ENCODE data around the gene LTF. TPM values are rescaled to one million over a fixed set of nuclear protein-coding genes. Genes with fewer than 3 reads are reported as not detected.

Gene LTF
- total and polyA plus RNA-seq, 9 of the 15 experiments (the other 6 are each of a cell fraction or from before 2014, with no cell fraction given): 0.07 TPM; not detected in 8

DNA sequence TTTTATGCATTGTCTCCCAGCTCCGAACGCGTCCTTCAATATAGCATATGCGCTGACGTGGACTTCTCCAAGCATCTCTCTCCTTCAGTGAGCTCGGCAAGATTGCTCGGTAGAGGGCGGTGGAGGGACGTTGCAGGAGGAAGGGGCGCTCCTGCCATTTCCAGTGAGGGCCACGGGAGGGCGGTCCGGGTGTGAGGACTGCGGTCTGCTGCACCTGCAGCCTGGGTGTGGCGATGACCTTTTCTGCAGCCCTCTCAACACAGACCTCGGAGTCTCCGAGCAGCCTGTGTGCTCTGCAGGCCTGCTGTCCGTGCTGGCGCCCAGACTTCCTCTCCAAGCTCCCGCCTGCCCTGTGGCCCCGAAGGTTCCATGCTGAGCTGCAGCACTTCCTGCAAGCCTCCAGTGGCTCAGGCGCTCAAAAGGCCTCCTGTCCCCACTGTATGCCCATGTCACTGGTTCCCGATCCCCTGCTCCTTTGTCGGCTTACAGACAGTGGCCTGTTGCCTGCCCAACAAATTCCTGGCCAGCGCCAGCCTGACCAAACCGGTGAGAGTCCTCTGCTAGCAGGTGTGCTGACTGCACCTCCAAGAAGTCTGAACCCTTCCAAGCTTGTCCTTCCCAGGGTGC, 24.1 kb upstream of the LTF start:
- H3K27ac ChIP-seq (ENCODE audit: extremely low read depth, low read depth, low read length): no peak overlapping the region
- H2AFZ ChIP-seq (ENCODE audit: low read depth, low read length): peak overlapping the region; percentile 65
- H3K79me2 ChIP-seq (ENCODE audit: control insufficient read depth, insufficient read depth, low read length): no peaks in the 10 kb centered on the region
- H3K36me3 ChIP-seq (ENCODE audit: control insufficient read depth, insufficient read depth, low read length): no peaks in the 10 kb centered on the region
- ChIA-PET CTCF (ENCODE audit: low intra/inter-chr PET ratio) (interaction anchor here (0.5 to 7.1 kb wide), 15 partner anchors 8 to 406 kb away, joined by 3 to 177 read pairs (median 3); no protein-coding TSS in a partner anchor), POLR2A (interaction anchor here (0.5 to 2.4 kb wide), 15 partner anchors 11 to 292 kb away, joined by 3 to 25 read pairs (median 3); no protein-coding TSS in a partner anchor)
- DNase-seq (ENCODE audit: extremely low read depth in 1 of 4, low spot score in 3 of 4): peak; percentile 96 to 98 (median 96)
- H4K20me1 ChIP-seq (replicated peaks; ENCODE audit: control insufficient read depth, insufficient read depth, low read length): 0 out of 2 replicates have a peak, but pooled peaks cover 3% of the 10 kb centered on the region
- in situ Hi-C loops (cut with MboI): loop anchor here (5.0 kb wide), 1 partner anchor 68 kb away; no protein-coding TSS in a partner anchor
- intact Hi-C loops (cut with micrococcal nuclease): loop anchor here (1.0 to 2.0 kb wide), 4 partner anchors 20 to 142 kb away; no protein-coding TSS in a partner anchor
- no TSS peak for BruUV-seq (replicated peaks)
- 10% methylated on average over 26 of the region's 26 CpGs for WGBS (ENCODE audit: insufficient coverage, low coverage, missing lambda C conversion rate)
- H3K4me2 ChIP-seq (ENCODE audit: insufficient read depth, low read length): peak overlapping the region; percentile 50; the same call in 1 of the 2 replicates
- peak overlapping the region in 1 of 2 experiments; percentile 2; a peak in 1 of 4 replicates for H3K9ac ChIP-seq (ENCODE audit: insufficient read depth in 1 of 2, low read depth in 2 of 2, low read length in 2 of 2)
- H3K9me1 ChIP-seq (ENCODE audit: control insufficient read depth, insufficient read depth, low read length): peaks cover 2% of the 10 kb centered on the region
- ATAC-seq: peak; percentile 93
- FAIRE-seq: peak; percentile 95
- no peaks in the 10 kb centered on the region for H3K27me3 ChIP-seq (ENCODE audit: control insufficient read depth in 2 of 2, insufficient read depth in 2 of 2, low read length in 2 of 2)
- H3K9me3 ChIP-seq (replicated peaks; ENCODE audit: control insufficient read depth, insufficient read depth, low read depth, low read length): no peaks in the 10 kb centered on the region
- H3K4me3 ChIP-seq: no peak overlapping the region
- peaks cover 31 to 41% of the 10 kb centered on the region in 2 experiments; a peak in 4 of 5 replicates for H3K4me1 ChIP-seq (replicated peaks in 1 of 2; ENCODE audit: control insufficient read depth in 2 of 2, insufficient read depth in 2 of 2, low read length in 2 of 2)
- TF ChIP-seq BRCA1 (IDR thresholded peaks at IDR 0.05) (no peak), BRCA1 (CRISPR knock-in tag; IDR thresholded peaks at IDR 0.05) (no peak), TAF7 (tag; IDR thresholded peaks at IDR 0.05) (no peak), SPI1 (IDR thresholded peaks at IDR 0.05; ENCODE audit: borderline replicate concordance, low read depth, low read length) (no peak; the same call in 1 of the 2 replicates), ZNF551 (CRISPR knock-in tag; IDR thresholded peaks at IDR 0.05) (no peak), NCOA6 (IDR thresholded peaks at IDR 0.05) (no peak), ZBTB12 (CRISPR knock-in tag; IDR thresholded peaks at IDR 0.05) (no peak), TFAM (CRISPR knock-in tag; conservative IDR thresholded peaks at IDR 0.05) (no peak), BRF1 (IDR thresholded peaks at IDR 0.05; ENCODE audit: borderline replicate concordance, extremely low read depth, insufficient read length) (no peak), NRF1 (conservative IDR thresholded peaks at IDR 0.05 in 1 of 2, IDR thresholded peaks at IDR 0.05 in 1 of 2) (peak in 1 of 2 experiments; percentile 66; a peak in 3 of 4 replicates), TEAD2 (tag; IDR thresholded peaks at IDR 0.05) (no peak), CREB1 (IDR thresholded peaks at IDR 0.05) (no peak), CREB1 (CRISPR knock-in tag; IDR thresholded peaks at IDR 0.05) (peak; percentile 68; the same call in 1 of the 2 replicates)
- TF ChIP-seq, protein P1, sequence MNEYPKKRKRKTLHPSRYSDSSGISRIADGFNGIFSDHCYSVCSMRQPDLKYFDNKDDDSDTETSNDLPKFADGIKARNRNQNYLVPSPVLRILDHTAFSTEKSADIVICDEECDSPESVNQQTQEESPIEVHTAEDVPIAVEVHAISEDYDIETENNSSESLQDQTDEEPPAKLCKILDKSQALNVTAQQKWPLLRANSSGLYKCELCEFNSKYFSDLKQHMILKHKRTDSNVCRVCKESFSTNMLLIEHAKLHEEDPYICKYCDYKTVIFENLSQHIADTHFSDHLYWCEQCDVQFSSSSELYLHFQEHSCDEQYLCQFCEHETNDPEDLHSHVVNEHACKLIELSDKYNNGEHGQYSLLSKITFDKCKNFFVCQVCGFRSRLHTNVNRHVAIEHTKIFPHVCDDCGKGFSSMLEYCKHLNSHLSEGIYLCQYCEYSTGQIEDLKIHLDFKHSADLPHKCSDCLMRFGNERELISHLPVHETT (CRISPR knock-in tag; conservative IDR thresholded peaks at IDR 0.05 in 1 of 2, IDR thresholded peaks at IDR 0.05 in 1 of 2): no peak
- TF ChIP-seq, protein P2, sequence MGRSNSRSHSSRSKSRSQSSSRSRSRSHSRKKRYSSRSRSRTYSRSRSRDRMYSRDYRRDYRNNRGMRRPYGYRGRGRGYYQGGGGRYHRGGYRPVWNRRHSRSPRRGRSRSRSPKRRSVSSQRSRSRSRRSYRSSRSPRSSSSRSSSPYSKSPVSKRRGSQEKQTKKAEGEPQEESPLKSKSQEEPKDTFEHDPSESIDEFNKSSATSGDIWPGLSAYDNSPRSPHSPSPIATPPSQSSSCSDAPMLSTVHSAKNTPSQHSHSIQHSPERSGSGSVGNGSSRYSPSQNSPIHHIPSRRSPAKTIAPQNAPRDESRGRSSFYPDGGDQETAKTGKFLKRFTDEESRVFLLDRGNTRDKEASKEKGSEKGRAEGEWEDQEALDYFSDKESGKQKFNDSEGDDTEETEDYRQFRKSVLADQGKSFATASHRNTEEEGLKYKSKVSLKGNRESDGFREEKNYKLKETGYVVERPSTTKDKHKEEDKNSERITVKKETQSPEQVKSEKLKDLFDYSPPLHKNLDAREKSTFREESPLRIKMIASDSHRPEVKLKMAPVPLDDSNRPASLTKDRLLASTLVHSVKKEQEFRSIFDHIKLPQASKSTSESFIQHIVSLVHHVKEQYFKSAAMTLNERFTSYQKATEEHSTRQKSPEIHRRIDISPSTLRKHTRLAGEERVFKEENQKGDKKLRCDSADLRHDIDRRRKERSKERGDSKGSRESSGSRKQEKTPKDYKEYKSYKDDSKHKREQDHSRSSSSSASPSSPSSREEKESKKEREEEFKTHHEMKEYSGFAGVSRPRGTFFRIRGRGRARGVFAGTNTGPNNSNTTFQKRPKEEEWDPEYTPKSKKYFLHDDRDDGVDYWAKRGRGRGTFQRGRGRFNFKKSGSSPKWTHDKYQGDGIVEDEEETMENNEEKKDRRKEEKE (IDR thresholded peaks at IDR 0.05; ENCODE audit: borderline replicate concordance in 1 of 2, control insufficient read depth in 1 of 2, low read depth in 2 of 2, low read length in 1 of 2): no peak

Data from K562 (cell line).